Spleen (tissue), 11 donors: ENCODE data around the gene CHKB. TPM values are rescaled to one million over a fixed set of nuclear protein-coding genes. Genes with fewer than 3 reads are reported as not detected.

Experiments used
- DNase-seq: peaks from one replicate; pipeline ENCODE4 v3.0.0-alpha.2; 2020
- H3K27ac ChIP-seq, 8 donors: fragments of 200-600 bp; sonication (generic) in 7 of 8; 1 replicate in 4 of 8; 2 replicates in 4 of 8; pipeline versions ENCODE4 v1.5.0 to v1.8.0; 2016 to 2021; ENCODE audit warnings: inconsistent platforms in 4 of 8, mild to moderate bottlenecking in 4 of 8, moderate library complexity in 1 of 8
- H3K27me3 ChIP-seq, 7 donors: fragments of 200-600 bp; sonication (generic) in 6 of 7; replicated peaks in 1 of 7; 1 replicate in 4 of 7; 2 replicates in 3 of 7; pipeline versions ENCODE4 v1.5.0 to v1.8.0; 2016 to 2021; ENCODE audit warnings: inconsistent platforms in 3 of 7, mild to moderate bottlenecking in 1 of 7
- H3K36me3 ChIP-seq, 6 donors: fragments of 200-600 bp; sonication (generic) in 5 of 6; 1 replicate in 4 of 6; 2 replicates in 2 of 6; pipeline versions ENCODE4 v1.5.0 to v1.8.0; 2016 to 2021; ENCODE audit warnings: inconsistent platforms in 2 of 6
- H3K4me1 ChIP-seq, 6 donors: fragments of 200-600 bp; sonication (generic) in 5 of 6; 1 replicate in 3 of 6; 2 replicates in 3 of 6; pipeline versions ENCODE4 v1.5.0 to v1.8.0; 2016 to 2021; ENCODE audit warnings: inconsistent platforms in 3 of 6
- H3K4me3 ChIP-seq, 8 donors: fragments of 200-600 bp; sonication (generic) in 7 of 8; 1 replicate in 4 of 8; 2 replicates in 4 of 8; pipeline versions ENCODE4 v1.5.0 to v1.8.0; 2016 to 2021; ENCODE audit warnings: inconsistent platforms in 4 of 8, mild to moderate bottlenecking in 4 of 8, moderate library complexity in 2 of 8
- H3K9me3 ChIP-seq, 8 donors: fragments of 200-600 bp; sonication (generic) in 7 of 8; 1 replicate in 4 of 8; 2 replicates in 4 of 8; pipeline versions ENCODE4 v1.5.0 to v1.8.0; 2016 to 2021; ENCODE audit warnings: inconsistent platforms in 4 of 8
- POLR2A ChIP-seq, 3 donors: fragments of 450-650 bp; IDR thresholded peaks; one replicate each; pipeline ENCODE4 v1.5.1; 2017; ENCODE audit warnings: antibody characterized with exemption in 3 of 3, mild to moderate bottlenecking in 1 of 3
- POLR2AphosphoS5 ChIP-seq, 3 donors: sonication (generic); formaldehyde crosslinking; IDR thresholded peaks; one replicate each; pipeline ENCODE4 v1.5.1; 2017; ENCODE audit warnings: antibody characterized with exemption in 3 of 3
- WGBS, 5 donors: extraction: QIAGEN DNeasy Blood & Tissue Kit in 3 of 5; methylation state at CpG; one replicate each; pipeline versions ENCODE4 v1.1.5 to v1.1.7; 2013 to 2018; 5-methylcytosine and 5-hydroxymethylcytosine counted together
- intact Hi-C: fragments of 100-400 bp; cut with DNase I; formaldehyde crosslinking; loops from one replicate; pipeline ENCODE4 v1.15.0; 2023; ENCODE audit warnings: low total_unique reads
- polyA plus RNA-seq, 3 donors: library from polyadenylated mRNA; stranded (reverse); fragments of 200-250 nt; gene quantifications; one replicate each; pipeline ENCODE4 v1.2.1, GENCODE V29; 2013
- total RNA-seq, 7 donors: library from RNA; depleted of rRNA in 3 of 7; stranded (reverse); fragments of >200 nt in 3 of 7; fragmentation: NEBNext Ultra II Directional in 4 of 7; extraction: Animal tissue kit (Norgen Biotek cat#: 25700) in 4 of 7; gene quantifications; one replicate each; pipeline versions ENCODE4 v1.1.0 to v1.2.1, GENCODE V29; 2016 to 2021
- TF ChIP-seq, protein P1 (sequence below), 11 experiments: fragments of 200-600 bp in 7 of 11; fragments of 450-650 bp in 4 of 11; sonication (generic) in 4 of 11; IDR thresholded peaks in 8 of 11; conservative IDR thresholded peaks in 3 of 11; 1 replicate in 7 of 11; 2 replicates in 4 of 11; pipeline versions ENCODE4 v1.4.0 to v1.8.0; 2016 to 2021; ENCODE audit warnings: antibody characterized with exemption in 11 of 11, inconsistent platforms in 4 of 11, mild to moderate bottlenecking in 1 of 11
- donor health status: healthy with polysubstance abuse.
- donor health status: DM: no; HTN: no; CAD: no; lungs with moderate emphysema.
- donor health status: DM: no; HTN: no; CAD: no.
- donor health status: Bipolar disorder and iron deficiency.
- donor health status: healthy.
- donor health status: DM: no; HTN: no; CAD: no.
- donor health status: DM: yes; HTN: yes; CAD: no.

CHKB gene
- total and polyA plus RNA-seq, 10 donors: 94.4 to 502 (median 129) TPM

DNA sequence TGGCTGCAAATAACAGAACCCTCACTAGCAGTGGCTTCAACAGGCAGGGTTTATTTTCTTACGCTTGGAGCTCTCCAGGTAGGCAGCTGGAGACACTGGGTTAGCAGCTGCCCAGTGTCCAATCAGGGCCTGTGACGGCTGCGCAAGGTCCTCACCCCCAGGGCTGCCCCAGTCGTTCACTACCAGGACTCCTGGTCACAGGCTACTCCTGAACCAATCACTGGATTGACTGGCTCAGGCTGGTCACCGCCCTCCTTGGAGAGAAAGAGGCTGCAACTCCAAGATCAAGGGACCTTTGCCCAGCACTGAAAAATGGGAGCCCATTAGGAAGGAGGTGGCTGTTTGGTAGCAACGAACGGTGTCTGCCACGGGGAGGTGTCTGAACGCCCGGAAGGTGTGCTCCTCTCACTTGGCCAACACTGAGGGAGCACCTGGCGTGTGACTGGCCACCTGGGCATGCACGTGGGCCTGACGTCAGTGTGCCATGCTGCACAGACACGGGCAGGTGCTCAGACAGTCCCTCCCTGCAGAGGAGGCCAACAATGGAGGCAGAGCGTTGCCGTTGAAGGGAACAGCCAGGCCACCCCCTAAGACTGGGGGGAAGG, 40.2 kb upstream of the CHKB start:
- TF ChIP-seq POLR2A (IDR thresholded peaks at IDR 0.05) (no peak), POLR2AphosphoS5 (IDR thresholded peaks at IDR 0.05) (peak in 2 of 3 donors; percentile 4 to 27)
- TF ChIP-seq, protein P1, sequence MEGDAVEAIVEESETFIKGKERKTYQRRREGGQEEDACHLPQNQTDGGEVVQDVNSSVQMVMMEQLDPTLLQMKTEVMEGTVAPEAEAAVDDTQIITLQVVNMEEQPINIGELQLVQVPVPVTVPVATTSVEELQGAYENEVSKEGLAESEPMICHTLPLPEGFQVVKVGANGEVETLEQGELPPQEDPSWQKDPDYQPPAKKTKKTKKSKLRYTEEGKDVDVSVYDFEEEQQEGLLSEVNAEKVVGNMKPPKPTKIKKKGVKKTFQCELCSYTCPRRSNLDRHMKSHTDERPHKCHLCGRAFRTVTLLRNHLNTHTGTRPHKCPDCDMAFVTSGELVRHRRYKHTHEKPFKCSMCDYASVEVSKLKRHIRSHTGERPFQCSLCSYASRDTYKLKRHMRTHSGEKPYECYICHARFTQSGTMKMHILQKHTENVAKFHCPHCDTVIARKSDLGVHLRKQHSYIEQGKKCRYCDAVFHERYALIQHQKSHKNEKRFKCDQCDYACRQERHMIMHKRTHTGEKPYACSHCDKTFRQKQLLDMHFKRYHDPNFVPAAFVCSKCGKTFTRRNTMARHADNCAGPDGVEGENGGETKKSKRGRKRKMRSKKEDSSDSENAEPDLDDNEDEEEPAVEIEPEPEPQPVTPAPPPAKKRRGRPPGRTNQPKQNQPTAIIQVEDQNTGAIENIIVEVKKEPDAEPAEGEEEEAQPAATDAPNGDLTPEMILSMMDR (IDR thresholded peaks at IDR 0.05 in 8 of 11, conservative IDR thresholded peaks at IDR 0.05 in 3 of 11): no peak
- Histone ChIP-seq H3K27me3 (no peaks in the 10 kb centered on the region), H3K4me3 (peak overlapping the region in 1 of 8 donors; percentile 70), H3K36me3 (peaks cover 0 to 28% (median 15%) of the 10 kb centered on the region in 6 donors), H3K4me1 (peaks cover 32 to 67% (median 52%) of the 10 kb centered on the region in 6 donors), H3K9me3 (no peaks in the 10 kb centered on the region), H3K27ac (peak overlapping the region; percentile 70 to 93 (median 88))
- 79 to 91% (median 84%) methylated on average over 16 of the region's 16 CpGs for WGBS, 5 donors
- intact Hi-C loops: no loop called here
- DNase-seq: peak; percentile 82

DNA sequence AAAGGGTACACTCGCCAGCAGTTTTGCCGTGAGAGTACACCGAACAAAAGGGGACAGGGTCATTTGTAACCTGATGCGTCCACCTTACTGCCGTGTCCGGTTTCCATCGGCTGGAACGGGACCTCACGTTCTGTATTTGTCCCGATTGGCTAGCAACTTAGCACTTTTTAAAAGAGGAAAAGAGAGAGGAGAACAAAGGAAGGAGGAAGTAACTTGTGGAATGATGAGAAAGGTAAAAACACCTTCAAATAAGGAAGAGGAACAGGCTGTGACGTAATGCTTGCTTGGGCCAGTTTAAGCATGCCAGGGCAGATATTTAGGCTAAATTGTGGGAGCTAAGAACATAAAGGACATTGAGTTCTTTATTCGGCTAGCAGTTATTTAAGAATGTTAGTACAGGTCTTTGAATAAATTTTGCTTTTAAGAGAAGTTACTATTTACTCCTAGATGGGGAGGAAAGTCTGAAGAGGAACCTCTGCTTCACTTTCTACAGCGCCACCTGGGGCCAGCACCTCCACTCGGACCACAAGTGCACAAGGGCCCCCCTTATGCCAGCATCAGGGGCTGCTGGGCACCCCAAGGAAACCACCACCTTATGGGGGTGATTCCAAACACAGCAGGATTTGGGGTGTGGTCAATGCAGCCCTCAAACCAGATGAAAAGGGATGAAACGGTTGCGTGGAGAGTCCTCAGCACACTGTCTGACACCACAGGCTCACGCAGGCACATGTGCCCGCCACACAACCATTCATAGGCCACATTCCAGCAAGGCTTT, 39.5 kb upstream of the CHKB start:
- H3K9me3 ChIP-seq: no peaks in the 10 kb centered on the region
- WGBS, 5 donors: 16 to 26% (median 20%) methylated on average over 16 to 18 of the region's 18 CpGs
- DNase-seq: peak; percentile 86
- H3K27me3 ChIP-seq: no peaks in the 10 kb centered on the region
- peaks cover 0 to 28% (median 15%) of the 10 kb centered on the region in 6 donors for H3K36me3 ChIP-seq
- peaks cover 27 to 60% (median 46%) of the 10 kb centered on the region in 6 donors for H3K4me1 ChIP-seq
- intact Hi-C loops: no loop called here
- peak overlapping the region; percentile 70 to 93 (median 88) for H3K27ac ChIP-seq
- H3K4me3 ChIP-seq: peak overlapping the region in 7 of 8 donors; percentile 18 to 70 (median 41)
- TF ChIP-seq, protein P1 (IDR thresholded peaks at IDR 0.05 in 8 of 11, conservative IDR thresholded peaks at IDR 0.05 in 3 of 11): peak in 6 of 11 experiments; percentile 23 to 43 (median 36)
- no peak for TF ChIP-seq POLR2A (IDR thresholded peaks at IDR 0.05)

DNA sequence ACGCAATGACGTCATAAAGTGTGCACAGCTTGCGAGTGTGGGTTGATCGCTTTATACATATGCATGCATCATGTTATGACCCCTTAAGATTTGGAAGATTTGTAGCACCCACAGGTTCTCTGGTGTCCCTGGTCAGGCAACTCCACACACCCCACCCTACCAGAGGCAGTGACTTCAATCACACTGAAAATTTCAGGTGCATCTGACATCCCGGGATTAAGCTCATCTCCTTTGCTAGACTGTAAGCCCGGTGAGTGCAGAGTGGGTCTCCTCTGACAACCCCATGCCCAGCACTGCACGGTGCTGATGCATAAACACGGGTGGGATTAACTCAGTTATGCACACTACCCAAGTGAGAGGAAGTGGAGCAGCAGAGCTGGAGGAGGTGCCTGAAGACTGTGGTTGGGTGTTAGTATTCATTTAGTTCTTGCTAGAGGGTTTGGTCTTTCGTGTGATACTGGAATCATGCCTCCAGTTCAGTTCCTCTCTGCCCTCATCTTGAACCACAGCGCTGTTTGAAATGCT, 38.8 kb upstream of the CHKB start:
- DNase-seq: peak; percentile 85
- TF ChIP-seq POLR2A (IDR thresholded peaks at IDR 0.05): peak in 1 of 3 donors; percentile 24
- TF ChIP-seq, protein P1 (IDR thresholded peaks at IDR 0.05 in 8 of 11, conservative IDR thresholded peaks at IDR 0.05 in 3 of 11): no peak
- peak in 1 of 3 donors; percentile 85 for TF ChIP-seq POLR2AphosphoS5 (IDR thresholded peaks at IDR 0.05)
- H3K27ac ChIP-seq: peak overlapping the region; percentile 70 to 93 (median 88)

More for the DNA sequence above, 38.8 kb upstream of the CHKB start:
- H3K9me3 ChIP-seq: no peaks in the 10 kb centered on the region
- 7 to 20% (median 13%) methylated on average over 9 to 10 of the region's 10 CpGs for WGBS, 5 donors
- peaks cover 20 to 53% (median 38%) of the 10 kb centered on the region in 6 donors for H3K4me1 ChIP-seq
- no peaks in the 10 kb centered on the region for H3K27me3 ChIP-seq
- H3K36me3 ChIP-seq: peaks cover 0 to 23% (median 15%) of the 10 kb centered on the region in 6 donors
- intact Hi-C loops: no loop called here
- H3K4me3 ChIP-seq: peak overlapping the region; percentile 18 to 70 (median 38)
